OCI-LY1 (cell line): ENCODE measurements around the gene THRAP3.

Experiments
- H2AFZ ChIP-seq: fragments of 200-600 bp; sonication (generic), shearing (Covaris generic); 2 replicates; pipeline ENCODE4 v1.6.0; 2014; ENCODE audit warnings: antibody characterized with exemption, mild to moderate bottlenecking, low read length
- H3F3A ChIP-seq: fragments of 200-600 bp; sonication (generic), shearing (Covaris generic); 2 replicates; pipeline ENCODE4 v1.6.0; 2014; ENCODE audit warnings: mild to moderate bottlenecking, antibody characterized with exemption, low read length, moderate library complexity; ENCODE audit not compliant: insufficient read depth
- H3K27ac ChIP-seq: fragments of 200-600 bp; sonication (generic); 2 replicates; pipeline ENCODE4 v1.5.1; 2014; ENCODE audit warnings: low read length, mixed run types, mild to moderate bottlenecking, low read depth; ENCODE audit not compliant: poor library complexity, severe bottlenecking
- H3K27me3 ChIP-seq: fragments of 200-600 bp; sonication (generic); 2 replicates; pipeline ENCODE4 v1.6.0; 2014; ENCODE audit warnings: antibody characterized with exemption, mild to moderate bottlenecking, low read length, moderate library complexity; ENCODE audit not compliant: insufficient read depth
- H3K36me3 ChIP-seq: fragments of 200-600 bp; sonication (generic); 2 replicates; pipeline ENCODE4 v1.6.1; 2014; ENCODE audit warnings: mild to moderate bottlenecking, antibody characterized with exemption, low read length, moderate library complexity, mixed read lengths; ENCODE audit not compliant: insufficient read depth
- H3K4me1 ChIP-seq: fragments of 200-600 bp; sonication (generic); 2 replicates; pipeline ENCODE4 v1.5.1; 2014; ENCODE audit warnings: mild to moderate bottlenecking, low read length, moderate library complexity; ENCODE audit not compliant: insufficient read depth, severe bottlenecking
- H3K4me2 ChIP-seq: fragments of 200-600 bp; sonication (generic), shearing (Covaris generic); 2 replicates; pipeline ENCODE4 v1.6.1; 2014; ENCODE audit warnings: low read length
- H3K4me3 ChIP-seq: fragments of 200-600 bp; sonication (generic); 2 replicates; pipeline ENCODE4 v1.5.1; 2014; ENCODE audit warnings: low read length, low read depth, mild to moderate bottlenecking, mixed read lengths; ENCODE audit not compliant: poor library complexity, severe bottlenecking
- H3K79me2 ChIP-seq: fragments of 200-600 bp; shearing (Covaris generic); 2 replicates; pipeline ENCODE4 v1.6.1; 2016; ENCODE audit warnings: mixed run types, low read length, mixed read lengths; ENCODE audit not compliant: insufficient read depth
- H3K9ac ChIP-seq: fragments of 200-600 bp; sonication (generic), shearing (Covaris generic); 2 replicates; pipeline ENCODE4 v1.6.1; 2014; ENCODE audit warnings: mild to moderate bottlenecking, low read length, mixed read lengths
- H3K9me2 ChIP-seq: fragments of 200-600 bp; sonication (generic), shearing (Covaris generic); 2 replicates; pipeline ENCODE4 v1.6.1; 2014; ENCODE audit warnings: low read depth, mild to moderate bottlenecking, low read length, mixed read lengths
- H3K9me3 ChIP-seq: fragments of 200-600 bp; shearing (Covaris generic); 2 replicates; pipeline ENCODE4 v1.6.1; 2014; ENCODE audit warnings: low read length, mixed read lengths
- H4K20me1 ChIP-seq: fragments of 200-600 bp; sonication (generic), shearing (Covaris generic); 2 replicates; pipeline ENCODE4 v1.6.0; 2016; ENCODE audit warnings: mild to moderate bottlenecking, low read length; ENCODE audit not compliant: insufficient read depth
- EZH2 ChIP-seq: fragments of 200-600 bp; sonication (generic), shearing (Covaris generic); IDR thresholded peaks from 2 replicates; pipeline ENCODE4 v1.8.0; 2017; ENCODE audit warnings: borderline replicate concordance, mixed run types, mild to moderate bottlenecking, antibody characterized with exemption, low read length, moderate library complexity, mixed read lengths
- TF ChIP-seq, protein P1 (sequence below): fragments of 200-600 bp; sonication (generic), shearing (Covaris generic); IDR thresholded peaks from 2 replicates; pipeline ENCODE4 v1.5.1; 2017; ENCODE audit warnings: mild to moderate bottlenecking, antibody characterized with exemption, low read length, moderate library complexity, mixed read lengths

Gene THRAP3

DNA sequence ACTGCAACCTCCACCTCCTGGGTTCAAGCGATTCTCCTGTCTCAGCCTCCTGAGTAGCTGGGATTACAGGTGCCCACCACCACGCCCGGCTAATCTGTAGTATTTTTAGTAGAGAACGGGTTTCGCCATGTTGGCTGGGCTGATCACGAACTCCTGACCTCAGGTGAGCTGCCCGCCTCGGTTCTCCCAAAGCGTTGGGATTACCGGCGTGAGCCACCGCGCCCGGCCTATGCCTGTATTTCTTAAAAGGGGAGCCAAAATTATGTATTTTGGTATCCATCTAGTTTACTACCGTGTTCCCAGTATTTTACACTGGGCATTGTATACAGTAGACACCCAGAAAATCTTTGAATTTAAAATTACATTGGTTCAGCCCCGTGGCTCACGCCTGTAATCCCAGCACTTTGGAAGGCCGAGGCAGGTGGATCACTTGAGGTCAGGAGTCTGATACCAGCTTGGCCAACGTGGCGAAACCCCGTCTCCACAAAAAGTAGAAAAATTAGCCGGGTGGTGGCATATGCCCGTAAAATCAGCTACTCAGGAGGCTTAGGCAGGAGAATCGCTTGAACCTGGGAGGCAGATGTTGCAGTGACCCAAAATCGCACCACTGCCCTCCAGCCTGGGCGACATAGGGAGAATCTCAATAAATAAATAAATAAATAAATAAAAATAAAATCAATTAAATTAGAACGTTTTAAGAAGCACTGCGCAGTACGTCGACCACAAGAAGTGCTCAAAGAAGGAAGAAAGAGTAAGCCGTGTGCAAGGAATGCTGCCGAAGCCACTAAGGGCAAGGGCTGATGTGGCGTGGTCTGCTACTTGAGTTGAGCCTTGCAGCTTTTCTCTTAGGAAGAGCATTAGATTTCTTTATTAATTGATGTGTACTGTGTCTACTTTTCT lies 1.5 kb upstream of the THRAP3 start:
- peak overlapping the region; percentile 85 for H3K9ac ChIP-seq
- peak overlapping the region; percentile 81 for H3K4me3 ChIP-seq
- 0 out of 2 replicates have a peak, but pooled peaks cover 4% of the 10 kb centered on the region for H4K20me1 ChIP-seq
- H3K9me3 ChIP-seq, result no peaks in the 10 kb centered on the region
- H3K79me2 ChIP-seq, result peaks cover 32% of the 10 kb centered on the region
- no peaks in the 10 kb centered on the region for H3K9me2 ChIP-seq
- H3K27ac ChIP-seq, result peak overlapping the region; percentile 88
- H3F3A ChIP-seq, result no peaks in the 10 kb centered on the region
- H3K4me2 ChIP-seq, result peak overlapping the region; percentile 69
- peaks cover 24% of the 10 kb centered on the region for H3K36me3 ChIP-seq
- H3K4me1 ChIP-seq, result peaks cover 31% of the 10 kb centered on the region
- H2AFZ ChIP-seq, result peak overlapping the region; percentile 48; the same call in 1 of the 2 replicates
- TF ChIP-seq, protein P1, sequence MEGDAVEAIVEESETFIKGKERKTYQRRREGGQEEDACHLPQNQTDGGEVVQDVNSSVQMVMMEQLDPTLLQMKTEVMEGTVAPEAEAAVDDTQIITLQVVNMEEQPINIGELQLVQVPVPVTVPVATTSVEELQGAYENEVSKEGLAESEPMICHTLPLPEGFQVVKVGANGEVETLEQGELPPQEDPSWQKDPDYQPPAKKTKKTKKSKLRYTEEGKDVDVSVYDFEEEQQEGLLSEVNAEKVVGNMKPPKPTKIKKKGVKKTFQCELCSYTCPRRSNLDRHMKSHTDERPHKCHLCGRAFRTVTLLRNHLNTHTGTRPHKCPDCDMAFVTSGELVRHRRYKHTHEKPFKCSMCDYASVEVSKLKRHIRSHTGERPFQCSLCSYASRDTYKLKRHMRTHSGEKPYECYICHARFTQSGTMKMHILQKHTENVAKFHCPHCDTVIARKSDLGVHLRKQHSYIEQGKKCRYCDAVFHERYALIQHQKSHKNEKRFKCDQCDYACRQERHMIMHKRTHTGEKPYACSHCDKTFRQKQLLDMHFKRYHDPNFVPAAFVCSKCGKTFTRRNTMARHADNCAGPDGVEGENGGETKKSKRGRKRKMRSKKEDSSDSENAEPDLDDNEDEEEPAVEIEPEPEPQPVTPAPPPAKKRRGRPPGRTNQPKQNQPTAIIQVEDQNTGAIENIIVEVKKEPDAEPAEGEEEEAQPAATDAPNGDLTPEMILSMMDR, result no peak
- TF ChIP-seq EZH2, result no peak
- no peaks in the 10 kb centered on the region for H3K27me3 ChIP-seq

DNA sequence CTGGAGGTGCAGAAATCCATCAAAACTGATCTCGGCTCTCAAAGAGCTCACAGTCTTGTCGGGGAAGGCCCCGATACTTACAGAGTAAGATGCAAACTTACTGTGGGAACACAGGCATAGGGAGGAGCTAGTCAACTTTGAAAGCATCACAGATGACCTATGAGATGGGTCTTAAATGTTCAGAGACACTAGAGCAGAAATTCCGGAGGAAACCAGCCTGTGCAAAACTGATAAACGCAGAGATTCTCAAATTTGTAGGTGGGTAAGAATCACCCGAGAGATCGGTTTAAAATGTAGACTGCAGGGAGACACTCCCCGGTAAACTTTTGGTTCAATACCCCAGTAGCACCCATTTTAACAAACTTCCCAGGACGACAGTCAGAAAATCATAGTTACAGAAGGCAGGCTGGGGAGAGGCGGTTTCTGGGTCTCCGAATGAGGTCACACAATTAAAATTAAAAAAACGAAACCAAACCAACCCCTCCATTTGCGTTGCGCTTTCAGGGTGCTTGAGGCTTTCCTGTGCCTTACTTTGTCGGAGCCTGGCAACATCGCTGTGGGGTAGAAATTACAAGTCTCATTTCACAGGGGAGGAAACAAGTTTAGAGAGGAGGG lies 755 bp upstream of the THRAP3 start:
- Histone ChIP-seq H3K27me3 (no peaks in the 10 kb centered on the region), H3K79me2 (peaks cover 39% of the 10 kb centered on the region), H3K4me3 (peak overlapping the region; percentile 81), H3K9me3 (no peaks in the 10 kb centered on the region), H3K36me3 (peaks cover 31% of the 10 kb centered on the region), H4K20me1 (0 out of 2 replicates have a peak, but pooled peaks cover 4% of the 10 kb centered on the region), H3K9me2 (no peaks in the 10 kb centered on the region), H3K27ac (peak overlapping the region; percentile 88), H3K4me2 (peak overlapping the region; percentile 69), H2AFZ (peak overlapping the region; percentile 48; the same call in 1 of the 2 replicates), H3K4me1 (peaks cover 31% of the 10 kb centered on the region), H3K9ac (peak overlapping the region; percentile 85), H3F3A (no peaks in the 10 kb centered on the region)
- TF ChIP-seq, protein P1, result no peak
- no peak for TF ChIP-seq EZH2

DNA sequence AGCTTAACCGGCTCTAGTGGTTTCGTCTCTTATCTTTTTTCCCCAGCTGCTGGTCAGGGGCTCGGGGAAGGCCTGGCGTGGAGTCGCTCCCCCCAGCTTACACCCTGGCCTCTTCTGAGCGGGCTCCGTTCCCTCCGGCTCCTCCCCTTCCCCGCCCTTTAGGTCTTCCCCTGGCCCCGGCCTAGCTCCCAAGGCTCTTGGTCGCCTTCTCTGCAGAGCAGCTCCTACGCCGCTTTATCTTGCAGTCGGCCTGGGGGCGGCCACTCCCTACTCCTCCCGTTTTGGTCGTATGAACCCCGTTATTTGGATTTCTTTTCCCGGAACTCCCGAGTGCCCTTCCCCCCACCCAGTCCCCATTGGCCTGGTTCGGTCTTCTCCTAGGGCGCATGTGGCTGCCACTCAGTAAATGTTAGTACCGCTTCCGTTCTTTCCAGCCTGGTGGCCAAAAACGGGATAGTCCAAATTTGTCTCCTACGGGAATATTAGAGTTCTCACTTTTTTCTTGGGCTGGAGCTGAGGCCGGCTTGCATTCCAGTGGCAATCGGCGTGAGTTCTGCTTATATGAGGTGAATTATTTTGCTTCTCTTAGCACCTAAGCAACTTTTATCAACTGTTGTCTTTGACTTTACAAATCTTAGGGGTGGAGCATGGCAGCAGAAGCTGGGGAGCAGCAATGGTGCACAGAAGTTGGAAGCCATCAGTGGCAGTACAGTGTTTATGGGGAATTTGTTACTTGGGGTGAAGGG lies 467 bp downstream of the THRAP3 start:
- H3K4me1 ChIP-seq, result peaks cover 31% of the 10 kb centered on the region
- H3K4me3 ChIP-seq, result peak overlapping the region; percentile 81
- H3K79me2 ChIP-seq, result peaks cover 51% of the 10 kb centered on the region
- H3F3A ChIP-seq, result no peaks in the 10 kb centered on the region
- no peak for TF ChIP-seq EZH2
- TF ChIP-seq, protein P1, result no peak; the same call in 1 of the 2 replicates
- no peaks in the 10 kb centered on the region for H3K9me3 ChIP-seq
- H3K4me2 ChIP-seq, result peak overlapping the region; percentile 82
- H3K36me3 ChIP-seq, result peaks cover 42% of the 10 kb centered on the region
- no peaks in the 10 kb centered on the region for H3K27me3 ChIP-seq
- H4K20me1 ChIP-seq, result 0 out of 2 replicates have a peak, but pooled peaks cover 4% of the 10 kb centered on the region
- no peak overlapping the region for H2AFZ ChIP-seq
- H3K27ac ChIP-seq, result peak overlapping the region; percentile 93
- H3K9me2 ChIP-seq, result no peaks in the 10 kb centered on the region
- peak overlapping the region; percentile 83 for H3K9ac ChIP-seq
